ENCODE data around the gene SLC12A5.
"Not testable (repeated sequence)": the region's sequence is repeated elsewhere in the genome, so short reads cannot be mapped to it uniquely, and the experiment has no call there.

The SLC12A5 gene

GRCh38 chr20:46028772-46029371, at the start of gene SLC12A5:
TSS of gene SLC12A5 (plus strand) at chr20:46029215. CDS start at chr20:46029345, 130 bp downstream.
- no peak for DNase-seq

DNA sequence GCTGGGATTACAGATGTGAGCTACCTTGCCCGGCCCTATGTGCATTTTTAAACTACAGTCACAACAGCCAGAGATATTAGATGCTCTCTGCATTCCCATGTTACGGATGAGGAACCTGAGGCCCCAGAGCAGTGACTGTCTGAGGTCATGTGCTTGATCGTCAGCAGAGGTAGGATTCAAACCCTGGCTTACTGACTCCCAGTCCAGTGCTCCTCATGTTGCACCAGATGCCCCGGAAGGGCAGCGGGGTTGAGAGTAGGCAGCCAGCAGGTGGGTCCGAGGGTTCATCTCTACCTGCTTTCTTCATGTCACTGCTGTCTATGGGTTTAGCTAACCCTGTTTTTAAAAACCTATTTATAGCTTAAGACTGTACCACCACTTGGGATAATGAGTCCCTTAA, 47.8 kb upstream of the SLC12A5 start:
- DNase-seq = no peak

GRCh38 chr20:45983279-45983743, 45.7 kb upstream of the SLC12A5 start:
- DNase-seq = no peak

DNA sequence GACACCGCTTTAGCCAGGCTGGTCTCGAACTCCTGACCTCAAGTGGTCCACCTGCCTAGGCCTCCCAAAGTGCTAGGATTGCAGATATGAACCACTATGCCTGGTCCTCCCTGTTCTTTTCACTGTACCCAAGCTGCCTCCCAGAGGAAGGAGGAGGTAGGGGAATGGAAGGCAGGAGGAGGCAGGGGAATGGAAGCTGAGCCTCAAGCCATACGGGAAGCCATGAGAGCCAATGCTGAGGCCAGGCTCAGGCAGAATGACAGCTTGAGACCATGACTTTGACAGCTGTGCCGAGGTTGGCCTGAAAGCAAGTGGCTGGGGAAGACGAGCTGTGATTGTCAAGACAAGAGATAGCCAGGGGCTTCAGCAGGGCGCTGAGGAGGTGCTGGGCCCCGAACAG, 43.4 kb upstream of the SLC12A5 start:
- no peak for DNase-seq

DNA sequence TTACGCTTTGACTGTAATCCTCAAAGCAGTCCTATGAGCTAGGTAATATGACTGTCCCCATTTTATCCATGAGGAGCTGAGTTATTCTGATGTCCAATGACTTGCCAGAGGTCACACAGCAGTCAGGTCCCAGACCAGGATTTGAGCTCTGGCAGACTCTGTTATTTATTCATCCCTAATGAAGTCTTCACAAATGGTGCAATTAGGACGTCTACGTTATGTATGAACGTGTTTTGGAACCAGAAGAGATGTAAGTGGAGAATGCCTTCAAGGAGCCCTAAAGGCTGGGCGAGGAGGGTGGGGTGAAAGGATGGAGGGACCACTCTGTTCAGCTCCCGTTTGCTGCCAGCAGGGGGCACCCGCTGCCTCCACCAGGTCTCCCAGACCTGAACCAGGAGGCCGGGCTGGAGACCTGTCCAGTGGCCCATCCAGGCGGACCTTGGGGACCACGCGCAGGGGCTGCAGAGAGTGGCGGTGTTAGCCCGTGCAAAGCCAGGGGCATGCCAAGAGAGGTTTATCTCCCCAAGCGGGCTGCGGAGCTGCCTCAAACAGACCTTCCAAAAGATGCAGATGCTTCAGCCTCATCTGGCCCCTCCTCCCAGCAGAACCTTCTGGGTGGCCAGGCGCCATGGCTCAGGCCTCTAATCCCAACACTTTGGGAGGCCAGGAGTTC, 41.8 kb upstream of the SLC12A5 start:
- DNase-seq = no peak

DNA sequence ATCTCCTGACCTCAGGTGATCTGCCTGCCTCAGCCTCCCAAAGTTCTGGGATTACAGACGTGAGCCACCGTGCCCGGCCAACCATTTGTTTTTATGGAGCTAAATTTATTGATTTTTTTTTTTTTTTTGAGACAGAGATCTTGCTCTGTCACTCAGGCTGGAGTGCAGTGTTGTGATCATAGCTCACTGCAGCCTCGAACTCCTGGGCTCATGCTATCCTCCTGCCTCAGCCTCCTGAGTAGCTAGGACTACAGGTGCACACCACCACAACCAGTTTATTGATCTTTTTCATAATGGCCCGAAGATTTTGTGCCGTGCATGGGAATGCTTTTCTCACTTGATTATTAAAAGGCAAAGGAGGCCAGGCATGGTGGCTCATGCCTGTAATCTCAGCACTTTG, 40.2 kb upstream of the SLC12A5 start:
- DNase-seq = not testable (repeated sequence)

GRCh38 chr20:45991616-45992015, 37.4 kb upstream of the SLC12A5 start:
- DNase-seq = no peak

DNA sequence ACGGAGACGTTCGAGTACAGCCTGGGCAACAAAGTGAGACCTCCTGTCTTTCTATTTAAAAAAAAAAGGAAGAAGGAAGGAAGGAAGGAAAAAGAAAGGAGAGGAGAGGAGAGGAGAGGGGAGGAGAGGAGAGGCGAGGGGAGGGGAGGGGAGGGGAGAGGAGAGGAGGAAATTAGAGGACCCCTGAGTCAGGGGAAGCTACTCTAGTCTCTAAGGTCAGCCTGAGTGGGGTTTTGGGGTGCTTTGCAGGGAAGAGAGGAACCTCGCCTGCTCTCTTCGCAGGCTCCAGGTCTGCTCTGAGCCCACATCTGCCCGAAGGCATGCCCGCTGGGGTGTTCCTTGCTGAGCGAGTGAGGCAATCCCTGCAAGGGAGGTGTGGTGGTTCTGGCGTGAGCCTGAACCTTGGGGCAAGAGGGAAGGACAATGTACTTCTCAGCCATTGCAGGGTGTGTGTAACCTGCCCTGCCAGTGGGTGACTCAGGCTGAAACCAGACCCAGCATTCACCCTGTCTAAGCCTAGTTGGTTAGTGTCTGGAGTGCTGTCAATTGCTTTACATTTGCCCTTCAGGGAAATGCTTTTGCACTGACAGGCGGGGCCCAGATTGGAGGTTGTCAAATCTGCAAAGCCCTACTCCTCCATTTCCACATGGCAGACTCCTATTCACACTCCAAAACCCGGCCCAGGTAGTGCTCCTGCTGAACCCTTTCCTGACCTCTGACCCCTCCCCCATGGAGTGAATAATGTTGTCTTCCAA, 35.6 kb upstream of the SLC12A5 start:
- no peak for DNase-seq

DNA sequence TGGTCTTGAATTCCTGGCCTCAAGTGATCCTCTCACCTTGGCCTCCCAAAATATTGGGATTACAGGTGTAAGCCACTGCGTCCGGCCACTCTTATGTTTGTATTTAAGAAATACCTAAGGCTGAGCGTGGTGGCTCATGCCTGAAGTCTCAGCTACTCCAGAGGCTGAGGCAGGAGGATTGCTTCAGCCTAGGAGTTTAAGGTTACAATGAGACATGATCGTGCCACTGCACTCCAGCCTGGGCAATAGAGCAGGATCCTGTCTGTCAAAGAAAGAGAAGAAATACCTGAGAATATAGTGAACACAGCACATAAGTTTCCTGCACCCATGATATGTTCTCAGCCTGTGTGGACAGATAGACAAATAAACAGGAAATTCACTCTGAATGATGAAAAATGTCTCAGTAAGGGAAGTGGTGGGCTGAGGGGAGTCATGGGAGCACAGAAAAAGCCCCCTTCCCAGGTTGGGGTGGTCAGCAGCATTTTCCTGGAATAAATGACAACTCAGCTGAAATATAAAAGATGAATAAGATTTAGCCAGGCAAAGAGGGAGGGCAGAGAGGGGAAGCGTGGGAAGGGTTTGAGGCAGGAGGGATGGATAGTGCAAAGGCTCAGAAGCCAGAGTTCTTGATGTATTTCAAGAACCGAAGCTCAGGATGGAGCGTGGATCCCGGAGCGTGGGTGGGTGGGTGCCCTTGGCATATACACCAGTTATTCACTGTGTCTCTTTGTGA, 34.1 kb upstream of the SLC12A5 start:
- DNase-seq = no peak

GRCh38 chr20:45995495-45996097, 33.4 kb upstream of the SLC12A5 start:
- DNase-seq = not testable (repeated sequence)

- DNase-seq = no peak
These were observed 31.8 kb upstream of the SLC12A5 start for GRCh38 chr20:45997187-45997586.

DNA sequence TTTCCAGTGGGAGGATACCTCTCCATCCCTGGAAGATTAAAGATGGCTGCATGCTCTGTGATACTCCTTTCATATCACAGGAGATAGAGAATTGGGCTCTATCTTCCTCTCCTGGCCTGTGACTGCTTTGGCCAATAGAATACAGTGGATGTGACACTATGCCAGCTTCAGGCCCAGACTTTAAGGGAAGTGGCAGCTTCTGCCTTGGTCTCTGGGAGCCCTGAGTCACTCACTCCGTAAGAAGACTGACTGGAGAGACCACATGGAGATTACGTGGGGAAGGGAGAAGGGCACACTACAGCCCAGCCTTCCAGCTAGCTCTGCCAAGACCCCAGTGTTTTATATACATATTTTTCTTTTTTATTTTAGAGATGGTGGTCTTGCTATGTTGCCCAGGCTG, 30.7 kb upstream of the SLC12A5 start:
- DNase-seq = no peak

- DNase-seq = no peak
These were observed 30.3 kb upstream of the SLC12A5 start for GRCh38 chr20:45998761-45999160.

DNA sequence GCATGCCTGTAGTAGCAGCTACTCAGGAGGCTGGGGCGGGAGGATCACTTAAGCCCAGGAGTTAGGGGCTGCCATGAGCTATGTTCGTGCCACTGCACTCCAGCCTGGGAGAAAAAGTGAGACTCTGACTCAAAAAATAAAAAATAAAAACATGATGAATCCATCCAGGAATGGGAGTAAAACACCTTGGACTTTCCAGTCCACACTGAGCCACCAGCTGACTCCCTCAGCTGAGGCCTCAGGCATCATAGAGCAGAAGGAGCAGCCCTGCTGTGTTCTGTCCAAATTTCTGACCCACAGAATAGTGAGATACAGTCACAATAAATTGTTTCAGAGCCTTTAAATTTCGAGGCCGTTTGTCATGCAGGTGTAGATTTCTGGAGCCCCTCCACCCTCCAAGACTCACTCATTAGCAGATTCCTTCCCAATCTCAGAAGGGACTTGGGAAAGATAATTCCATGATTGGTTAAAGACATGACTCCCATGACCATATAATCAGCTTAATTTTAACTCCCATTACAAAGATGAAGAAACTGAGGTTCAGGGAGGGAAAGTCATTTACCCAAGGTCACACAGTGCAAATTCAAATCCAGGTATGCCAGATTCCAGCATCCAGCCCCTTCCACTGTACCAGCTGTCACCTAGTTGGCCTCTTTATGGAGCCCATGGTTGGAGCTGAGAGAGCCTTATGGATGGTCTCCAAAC, 29.3 kb upstream of the SLC12A5 start:
- no peak for DNase-seq

- DNase-seq = no peak
These were observed 28.6 kb upstream of the SLC12A5 start for GRCh38 chr20:46000262-46000996.

GRCh38 chr20:46001498-46001897, 27.5 kb upstream of the SLC12A5 start:
- no peak for DNase-seq

DNA sequence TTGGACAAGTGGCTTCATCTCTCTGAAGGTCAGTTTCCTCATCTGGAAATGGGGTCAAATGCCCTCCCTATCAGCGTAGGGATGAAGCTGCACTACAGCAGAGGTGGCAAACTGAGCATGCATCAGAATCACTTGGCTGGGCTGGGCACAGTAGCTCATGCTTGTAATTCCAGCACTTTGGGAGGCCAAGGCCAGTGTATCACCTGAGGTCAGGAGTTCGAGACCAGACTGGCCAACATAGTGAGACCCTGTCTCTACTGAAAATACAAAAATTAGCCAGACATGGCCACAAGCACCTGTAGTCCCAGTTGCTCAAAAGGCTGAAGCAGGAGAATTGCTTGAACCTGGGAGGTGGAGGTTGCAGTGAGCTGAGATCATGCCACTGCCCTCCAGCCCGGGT, 27.0 kb upstream of the SLC12A5 start:
- DNase-seq = no peak

DNA sequence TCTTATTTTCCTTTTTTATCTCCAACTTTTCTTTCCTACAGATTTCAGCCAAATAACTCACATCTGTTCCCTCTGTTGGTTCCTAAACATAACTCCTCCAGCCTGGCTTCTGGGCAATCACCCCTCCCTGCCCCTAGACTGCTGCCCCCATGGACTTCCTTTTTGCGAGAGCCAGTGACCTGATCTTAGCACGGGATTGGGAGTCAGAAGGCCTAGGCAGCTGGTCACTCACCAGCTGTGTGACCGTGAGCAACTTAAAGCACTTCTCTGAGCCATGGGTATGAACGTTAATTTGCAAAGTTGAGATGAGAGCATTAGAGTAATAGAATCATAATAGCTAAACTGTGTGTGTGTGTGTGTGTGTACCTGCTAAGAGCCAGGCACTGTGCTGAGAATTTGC, 24.8 kb upstream of the SLC12A5 start:
- no peak for DNase-seq

GRCh38 chr20:46004889-46005473, 24.0 kb upstream of the SLC12A5 start:
- DNase-seq = no peak

- DNase-seq = no peak
These were observed 22.9 kb upstream of the SLC12A5 start for GRCh38 chr20:46006022-46006705.

DNA sequence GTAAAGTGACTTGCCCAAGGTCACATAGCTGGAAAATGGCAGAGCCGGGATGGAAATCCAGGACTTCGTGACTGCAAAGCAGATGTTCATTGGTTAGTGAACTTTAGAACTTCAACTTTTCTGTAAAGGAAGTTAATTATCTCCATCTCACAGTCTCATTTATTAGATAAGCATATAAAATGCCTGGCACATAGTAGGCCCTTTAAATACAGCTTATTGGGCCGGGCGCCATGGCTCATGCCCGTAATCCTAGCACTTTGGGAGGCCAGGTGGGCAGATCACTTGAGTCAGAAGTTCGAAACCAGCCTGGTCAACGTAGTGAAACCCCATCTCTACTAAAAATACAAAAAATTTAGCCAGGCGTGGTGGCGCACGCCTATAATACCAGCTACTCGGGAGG, 22.1 kb upstream of the SLC12A5 start:
- DNase-seq = no peak

All from DMS79 (cell line).